Erythroblast (primary cell): ENCODE data around the gene MAN1B1.

ENCODE experiments used
- GATA1 ChIP-seq: IDR thresholded peaks from 2 replicates; pipeline ENCODE4 v1.6.1; 2011; ENCODE audit warnings: low read depth, mild to moderate bottlenecking, control low read depth, low read length, moderate library complexity
- POLR2A ChIP-seq: IDR thresholded peaks from 2 replicates; pipeline ENCODE4 v1.6.1; 2011; ENCODE audit warnings: mild to moderate bottlenecking, low read length

DNA sequence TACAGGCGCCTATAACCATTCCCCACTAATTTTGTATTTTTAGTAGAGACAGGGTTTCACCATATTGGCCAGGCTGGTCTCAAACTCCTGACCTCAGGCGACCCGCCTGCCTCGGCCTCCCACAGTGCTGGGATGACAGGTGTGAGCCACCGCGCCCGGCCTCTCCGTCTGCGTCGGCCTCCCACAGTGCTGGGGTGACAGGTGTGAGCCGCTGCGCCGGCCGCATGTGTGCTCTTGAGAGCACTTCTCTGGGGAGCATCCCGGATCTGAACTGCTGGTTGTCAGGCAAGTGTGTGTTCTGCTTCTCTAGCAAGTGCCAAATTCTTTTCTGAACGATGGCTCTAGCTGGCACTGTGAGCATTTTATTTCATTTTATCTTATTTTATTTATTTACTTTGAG is 29.2 kb upstream of the MAN1B1 start:
- TF ChIP-seq POLR2A (no peak), GATA1 (no peak)
